Fibroblast of lung (primary cell): ENCODE data around the gene LTBP4. TPM values are rescaled to one million over a fixed set of nuclear protein-coding genes. Genes with fewer than 3 reads are reported as not detected.

Source experiments
- DNase-seq, 2 donors: peaks; one replicate each; pipeline versions ENCODE4 v3.0.0 to v3.0.0-alpha.2; 2010; ENCODE audit warnings: low read depth in 2 of 2
- H2AFZ ChIP-seq: 2 replicates; pipeline ENCODE4 v1.5.1; 2012; ENCODE audit warnings: low read length, control low read depth, inconsistent platforms
- H3K27ac ChIP-seq: 2 replicates; pipeline ENCODE4 v1.5.1; 2011; ENCODE audit warnings: low read length, control low read depth; ENCODE audit not compliant: insufficient read depth
- H3K27me3 ChIP-seq: 2 replicates; pipeline ENCODE4 v1.5.1; 2011; ENCODE audit warnings: mild to moderate bottlenecking, low read length; ENCODE audit not compliant: control insufficient read depth, insufficient read depth
- H3K36me3 ChIP-seq: 2 replicates; pipeline ENCODE4 v1.5.1; 2011; ENCODE audit warnings: low read length; ENCODE audit not compliant: control insufficient read depth, insufficient read depth
- H3K4me1 ChIP-seq: 2 replicates; pipeline ENCODE4 v1.5.1; 2011; ENCODE audit warnings: low read length; ENCODE audit not compliant: control insufficient read depth, insufficient read depth; ENCODE audit errors: extremely low read depth
- H3K4me2 ChIP-seq: 2 replicates; pipeline ENCODE4 v1.5.1; 2011; ENCODE audit warnings: low read length, control low read depth; ENCODE audit not compliant: insufficient read depth; ENCODE audit errors: extremely low read depth
- H3K4me3 ChIP-seq, 4 experiments: fragments of 200-600 bp in 1 of 4; sonication (generic) in 1 of 4; replicated peaks in 1 of 4; 2 replicates each; pipeline ENCODE4 v1.5.1; 2011 to 2016; ENCODE audit warnings: low read length in 4 of 4, low read depth in 3 of 4, mild to moderate bottlenecking in 3 of 4, control low read depth in 2 of 4, inconsistent platforms in 1 of 4, mixed read lengths in 1 of 4; ENCODE audit not compliant: insufficient read depth in 1 of 4; ENCODE audit errors: control extremely low read depth in 1 of 4
- H3K79me2 ChIP-seq: 2 replicates; pipeline ENCODE4 v1.5.1; 2012; ENCODE audit warnings: mild to moderate bottlenecking, low read length, inconsistent platforms; ENCODE audit not compliant: control insufficient read depth, insufficient read depth
- H3K9ac ChIP-seq: 2 replicates; pipeline ENCODE4 v1.5.1; 2011; ENCODE audit warnings: mild to moderate bottlenecking, low read length, control low read depth; ENCODE audit not compliant: insufficient read depth
- H3K9me3 ChIP-seq: 2 replicates; pipeline ENCODE4 v1.5.1; 2012; ENCODE audit warnings: low read depth, low read length; ENCODE audit not compliant: control insufficient read depth, insufficient read depth
- H4K20me1 ChIP-seq: 2 replicates; pipeline ENCODE4 v1.5.1; 2011; ENCODE audit warnings: low read length; ENCODE audit not compliant: control insufficient read depth, insufficient read depth; ENCODE audit errors: extremely low read depth
- CTCF ChIP-seq, 2 donors: IDR thresholded peaks in 1 of 2; conservative IDR thresholded peaks in 1 of 2; 1 replicate in 1 of 2; 2 replicates in 1 of 2; pipeline ENCODE4 v1.5.1; 2011 to 2012; ENCODE audit warnings: low read length in 2 of 2, control low read depth in 1 of 2, inconsistent platforms in 1 of 2, low read depth in 1 of 2, mild to moderate bottlenecking in 1 of 2
- EZH2 ChIP-seq: IDR thresholded peaks from 2 replicates; pipeline ENCODE4 v1.5.1; 2012; ENCODE audit warnings: low read length, control low read depth, mild to moderate bottlenecking; ENCODE audit errors: missing control alignments
- polyA plus RNA-seq, 2 donors: library from polyadenylated mRNA; depleted of rRNA in 1 of 2; stranded (reverse) in 1 of 2; unstranded in 1 of 2; fragments of >200 nt; gene quantifications; 2 replicates each; pipeline ENCODE4 v1.2.1, GENCODE V29; 2011 to 2012; ENCODE audit warnings: missing spikeins in 1 of 2
- total RNA-seq: library from RNA; depleted of rRNA; stranded (reverse); fragments of >200 nt; gene quantifications from 2 replicates; pipeline ENCODE4 v1.2.1, GENCODE V29; 2014

The LTBP4 gene
- total and polyA plus RNA-seq, 2 donors (not counting 1 experiment from before 2014, with no cell fraction given) = 31.7 to 46.4 TPM

GRCh38 chr19:40662925-40663694 is 61.9 kb downstream of the LTBP4 start:
- peak overlapping the region; percentile 58 for H2AFZ ChIP-seq
- H3K9ac ChIP-seq = peak overlapping the region; percentile 55
- peaks cover 7% of the 10 kb centered on the region for H3K4me1 ChIP-seq

GRCh38 chr19:40663695-40664692 is 62.8 kb downstream of the LTBP4 start:
- Histone ChIP-seq H3K36me3 (peaks cover 19% of the 10 kb centered on the region), H3K27me3 (no peaks in the 10 kb centered on the region), H3K9ac (peak overlapping the region; percentile 55), H3K4me3 (peak overlapping the region; percentile 54 to 65 (median 62)), H3K79me2 (no peaks in the 10 kb centered on the region), H2AFZ (peak overlapping the region; percentile 58), H4K20me1 (no peaks in the 10 kb centered on the region), H3K4me1 (peaks cover 7% of the 10 kb centered on the region), H3K4me2 (peak overlapping the region; percentile 97), H3K27ac (peak overlapping the region; percentile 74), H3K9me3 (no peaks in the 10 kb centered on the region)
- peak in 1 of 2 donors; percentile 61 for DNase-seq
- TF ChIP-seq CTCF (conservative IDR thresholded peaks at IDR 0.05 in 1 of 2, IDR thresholded peaks at IDR 0.05 in 1 of 2; ENCODE audit: low read depth in 1 of 2, low read length in 2 of 2) = no peak
- TF ChIP-seq EZH2 = no peak

More at GRCh38 chr19:40662925-40663694, 61.9 kb downstream of the LTBP4 start:
- DNase-seq = peak; percentile 82 to 86
- H3K36me3 ChIP-seq = peaks cover 15% of the 10 kb centered on the region
- no peaks in the 10 kb centered on the region for H3K79me2 ChIP-seq
- peak overlapping the region; percentile 97 for H3K4me2 ChIP-seq
- no peaks in the 10 kb centered on the region for H4K20me1 ChIP-seq
- TF ChIP-seq EZH2 (no peak), CTCF (conservative IDR thresholded peaks at IDR 0.05 in 1 of 2, IDR thresholded peaks at IDR 0.05 in 1 of 2; ENCODE audit: low read depth in 1 of 2, low read length in 2 of 2) (peak in 1 of 2 donors; percentile 80)
- no peaks in the 10 kb centered on the region for H3K9me3 ChIP-seq
- no peaks in the 10 kb centered on the region for H3K27me3 ChIP-seq
- peak overlapping the region; percentile 54 to 65 (median 62) for H3K4me3 ChIP-seq
- peak overlapping the region; percentile 74 for H3K27ac ChIP-seq
